GM12873 (cell line): ENCODE data around the gene ZMYND12.

Experiments
- TF ChIP-seq, protein P1 (sequence below): IDR thresholded peaks from 2 replicates; pipeline ENCODE4 v1.5.1; 2012; ENCODE audit warnings: low read depth, mild to moderate bottlenecking, moderate library complexity, low read length, control low read depth; ENCODE audit not compliant: insufficient read depth; ENCODE audit errors: missing control alignments

The ZMYND12 gene

DNA sequence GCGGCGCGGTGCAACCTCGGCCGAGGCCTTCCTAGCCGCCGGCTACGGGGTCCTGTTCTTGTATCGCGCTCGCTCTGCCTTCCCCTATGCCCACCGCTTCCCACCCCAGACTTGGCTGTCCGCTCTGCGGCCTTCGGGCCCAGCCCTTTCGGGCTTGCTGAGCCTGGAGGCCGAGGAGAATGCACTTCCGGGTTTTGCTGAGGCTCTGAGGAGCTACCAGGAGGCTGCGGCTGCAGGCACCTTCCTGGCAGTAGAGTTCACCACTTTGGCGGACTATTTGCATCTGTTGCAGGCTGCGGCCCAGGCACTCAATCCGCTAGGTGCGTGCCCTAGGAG, 900 bp upstream of the ZMYND12 start:
- TF ChIP-seq, protein P1, sequence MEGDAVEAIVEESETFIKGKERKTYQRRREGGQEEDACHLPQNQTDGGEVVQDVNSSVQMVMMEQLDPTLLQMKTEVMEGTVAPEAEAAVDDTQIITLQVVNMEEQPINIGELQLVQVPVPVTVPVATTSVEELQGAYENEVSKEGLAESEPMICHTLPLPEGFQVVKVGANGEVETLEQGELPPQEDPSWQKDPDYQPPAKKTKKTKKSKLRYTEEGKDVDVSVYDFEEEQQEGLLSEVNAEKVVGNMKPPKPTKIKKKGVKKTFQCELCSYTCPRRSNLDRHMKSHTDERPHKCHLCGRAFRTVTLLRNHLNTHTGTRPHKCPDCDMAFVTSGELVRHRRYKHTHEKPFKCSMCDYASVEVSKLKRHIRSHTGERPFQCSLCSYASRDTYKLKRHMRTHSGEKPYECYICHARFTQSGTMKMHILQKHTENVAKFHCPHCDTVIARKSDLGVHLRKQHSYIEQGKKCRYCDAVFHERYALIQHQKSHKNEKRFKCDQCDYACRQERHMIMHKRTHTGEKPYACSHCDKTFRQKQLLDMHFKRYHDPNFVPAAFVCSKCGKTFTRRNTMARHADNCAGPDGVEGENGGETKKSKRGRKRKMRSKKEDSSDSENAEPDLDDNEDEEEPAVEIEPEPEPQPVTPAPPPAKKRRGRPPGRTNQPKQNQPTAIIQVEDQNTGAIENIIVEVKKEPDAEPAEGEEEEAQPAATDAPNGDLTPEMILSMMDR, result no peak

GRCh38 chr1:42454403-42454802, 1.4 kb downstream of the ZMYND12 start:
- TF ChIP-seq, protein P1, result no peak

DNA sequence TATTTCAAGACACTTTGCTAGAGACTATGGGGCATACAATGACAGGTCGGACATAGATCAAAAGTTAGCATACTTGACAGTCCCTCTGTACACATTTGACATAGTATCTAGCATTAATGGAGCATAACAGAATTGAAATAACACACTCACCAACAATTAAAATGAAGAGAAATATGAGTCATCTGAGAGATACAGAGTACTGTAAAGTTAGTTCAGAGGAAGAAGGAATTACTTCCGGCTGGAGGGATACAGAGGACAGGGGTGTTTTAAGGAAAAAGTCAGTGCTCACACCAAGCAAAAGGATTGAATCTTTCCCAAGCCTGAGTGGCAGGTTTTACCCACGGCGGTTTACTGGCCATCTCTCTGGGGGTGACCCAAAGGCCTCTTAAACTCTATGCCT, 2.4 kb downstream of the ZMYND12 start:
- TF ChIP-seq, protein P1, result no peak

DNA sequence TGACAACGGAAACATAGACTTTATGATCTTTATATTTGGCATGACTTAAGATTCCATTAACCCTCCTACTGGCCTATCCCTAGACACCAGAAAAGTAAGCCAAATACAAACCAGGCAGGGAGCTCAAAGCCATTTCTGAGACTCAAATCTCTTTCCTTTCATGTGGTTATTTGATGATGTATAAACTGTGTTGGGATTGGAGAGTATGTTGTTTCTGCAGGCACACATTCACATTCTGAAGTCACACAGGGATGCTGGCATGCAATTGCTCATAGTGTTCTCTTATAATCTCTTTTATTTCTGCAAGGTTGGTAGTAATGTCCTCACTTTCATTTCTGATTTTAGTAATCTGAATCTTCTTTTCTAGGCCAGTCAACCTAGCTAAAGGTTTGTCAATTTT, 5.8 kb downstream of the ZMYND12 start:
- TF ChIP-seq, protein P1, result no peak

GRCh38 chr1:42449256-42449655, 6.6 kb downstream of the ZMYND12 start:
- TF ChIP-seq, protein P1, result no peak

DNA sequence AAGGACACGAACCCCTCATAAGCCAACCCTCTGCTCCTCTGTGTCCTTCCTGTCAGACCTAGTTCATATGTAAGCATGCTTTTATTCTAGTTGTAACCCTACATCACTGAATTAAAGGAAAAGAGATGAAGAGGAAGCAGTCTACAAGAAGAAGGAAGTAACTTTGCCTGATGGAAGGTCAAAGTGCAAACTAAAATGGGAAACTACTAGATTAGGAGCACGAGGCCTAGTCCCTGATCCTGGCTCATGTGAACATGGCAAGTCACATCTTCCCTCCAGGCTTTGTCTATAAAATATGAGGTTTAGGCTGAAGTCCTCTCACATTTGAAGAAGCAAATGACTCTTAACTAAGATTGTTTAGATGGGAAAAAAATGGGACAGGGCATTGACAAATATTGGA, 13.2 kb downstream of the ZMYND12 start:
- TF ChIP-seq, protein P1, result no peak

GRCh38 chr1:42439940-42440339, 15.9 kb downstream of the ZMYND12 start:
- TF ChIP-seq, protein P1, result no peak
